GM18505 (cell line): ENCODE measurements around the gene KIF20B.

Source experiments
- ATAC-seq: cut with Tn5 transposase; IDR thresholded peaks from one replicate; pipeline ENCODE4 v1.9.1; 2021; ENCODE audit not compliant: unreplicated experiment
- POLR2A ChIP-seq: IDR thresholded peaks from 4 replicates; pipeline ENCODE4 v1.6.1; 2011; ENCODE audit warnings: borderline replicate concordance; ENCODE audit not compliant: insufficient read depth, insufficient read length; ENCODE audit errors: extremely low read depth

KIF20B gene, protein sequence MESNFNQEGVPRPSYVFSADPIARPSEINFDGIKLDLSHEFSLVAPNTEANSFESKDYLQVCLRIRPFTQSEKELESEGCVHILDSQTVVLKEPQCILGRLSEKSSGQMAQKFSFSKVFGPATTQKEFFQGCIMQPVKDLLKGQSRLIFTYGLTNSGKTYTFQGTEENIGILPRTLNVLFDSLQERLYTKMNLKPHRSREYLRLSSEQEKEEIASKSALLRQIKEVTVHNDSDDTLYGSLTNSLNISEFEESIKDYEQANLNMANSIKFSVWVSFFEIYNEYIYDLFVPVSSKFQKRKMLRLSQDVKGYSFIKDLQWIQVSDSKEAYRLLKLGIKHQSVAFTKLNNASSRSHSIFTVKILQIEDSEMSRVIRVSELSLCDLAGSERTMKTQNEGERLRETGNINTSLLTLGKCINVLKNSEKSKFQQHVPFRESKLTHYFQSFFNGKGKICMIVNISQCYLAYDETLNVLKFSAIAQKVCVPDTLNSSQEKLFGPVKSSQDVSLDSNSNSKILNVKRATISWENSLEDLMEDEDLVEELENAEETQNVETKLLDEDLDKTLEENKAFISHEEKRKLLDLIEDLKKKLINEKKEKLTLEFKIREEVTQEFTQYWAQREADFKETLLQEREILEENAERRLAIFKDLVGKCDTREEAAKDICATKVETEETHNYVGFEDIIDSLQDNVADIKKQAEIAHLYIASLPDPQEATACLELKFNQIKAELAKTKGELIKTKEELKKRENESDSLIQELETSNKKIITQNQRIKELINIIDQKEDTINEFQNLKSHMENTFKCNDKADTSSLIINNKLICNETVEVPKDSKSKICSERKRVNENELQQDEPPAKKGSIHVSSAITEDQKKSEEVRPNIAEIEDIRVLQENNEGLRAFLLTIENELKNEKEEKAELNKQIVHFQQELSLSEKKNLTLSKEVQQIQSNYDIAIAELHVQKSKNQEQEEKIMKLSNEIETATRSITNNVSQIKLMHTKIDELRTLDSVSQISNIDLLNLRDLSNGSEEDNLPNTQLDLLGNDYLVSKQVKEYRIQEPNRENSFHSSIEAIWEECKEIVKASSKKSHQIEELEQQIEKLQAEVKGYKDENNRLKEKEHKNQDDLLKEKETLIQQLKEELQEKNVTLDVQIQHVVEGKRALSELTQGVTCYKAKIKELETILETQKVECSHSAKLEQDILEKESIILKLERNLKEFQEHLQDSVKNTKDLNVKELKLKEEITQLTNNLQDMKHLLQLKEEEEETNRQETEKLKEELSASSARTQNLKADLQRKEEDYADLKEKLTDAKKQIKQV (N-terminal part only)

DNA sequence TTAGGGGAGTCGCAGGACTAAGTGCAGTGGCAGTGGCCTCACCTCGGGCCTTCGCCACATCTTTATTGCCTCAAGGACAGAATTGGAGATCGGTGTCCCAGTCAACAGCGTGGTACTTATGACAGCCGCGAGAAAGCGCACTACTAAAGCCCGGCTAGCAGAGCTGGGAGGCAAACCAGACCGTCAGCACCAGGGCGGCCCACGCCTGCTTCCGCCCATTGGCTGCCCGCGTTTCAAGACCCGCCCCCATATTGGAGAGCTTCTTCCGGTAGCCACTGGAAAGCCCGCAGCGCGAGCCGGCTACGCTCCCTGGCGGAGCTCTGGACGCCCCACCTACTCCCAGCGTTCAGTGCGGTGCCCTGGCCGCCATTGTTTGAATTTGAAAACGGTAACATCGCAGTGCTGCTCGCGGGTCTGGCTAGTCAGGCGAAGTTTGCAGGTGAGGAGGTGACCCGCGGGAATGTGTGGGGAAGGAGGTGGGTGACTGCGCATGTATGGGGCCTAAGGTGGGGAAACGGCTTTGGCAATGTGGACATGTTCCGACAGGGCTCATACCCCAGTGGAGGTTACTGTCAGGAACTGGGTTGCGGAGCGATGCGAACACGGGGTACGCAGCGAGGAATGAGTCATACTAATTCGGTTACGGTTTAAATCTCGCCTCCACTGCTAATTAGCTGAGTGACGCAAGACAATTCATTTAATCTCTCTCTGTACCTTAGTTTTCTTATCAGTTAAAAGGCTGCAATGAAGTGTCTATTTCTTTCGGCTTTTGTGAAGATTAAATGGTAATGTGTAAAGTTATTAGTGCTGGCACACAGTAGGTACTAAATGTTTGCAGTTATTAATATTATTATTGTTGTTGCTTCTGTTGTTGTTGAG is at the start of gene KIF20B:
TSS of gene KIF20B (plus strand) at position 349 of the 879 bp plus-strand sequence. CDS start 3,705 bp downstream, outside the sequence.
- peak; percentile 88 for TF ChIP-seq POLR2A

DNA sequence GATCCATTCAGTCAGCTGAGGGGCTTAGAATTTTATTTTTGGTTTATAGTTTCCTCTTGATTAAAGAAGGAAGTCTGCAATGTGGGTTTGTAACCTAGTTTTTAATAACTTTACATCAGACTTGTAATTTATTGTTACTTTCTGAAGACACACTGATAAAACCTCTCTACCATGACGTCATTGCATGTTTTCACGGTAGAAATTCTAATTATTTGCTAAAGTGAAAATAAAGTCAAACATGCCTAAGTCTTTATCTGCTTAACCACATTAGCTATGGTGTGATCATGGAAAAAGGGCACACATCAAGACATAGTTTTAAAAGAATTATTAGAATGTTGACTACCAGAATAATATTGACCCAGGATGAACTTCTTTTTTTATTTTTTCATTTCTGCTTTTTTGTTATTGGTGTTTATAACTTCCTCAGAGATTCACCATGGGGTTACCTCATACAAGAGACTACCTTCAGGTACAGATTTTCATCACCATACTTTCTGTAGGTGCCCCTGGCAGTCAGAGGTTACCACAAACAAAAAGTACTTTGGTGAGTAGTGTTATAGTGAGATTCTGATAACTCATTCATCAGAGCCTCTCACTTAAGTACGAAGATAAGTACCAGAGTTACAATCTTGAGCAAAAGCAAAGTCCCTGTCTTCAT is 49.3 kb upstream of the KIF20B start:
- no peak for TF ChIP-seq POLR2A
- peak; percentile 52 for ATAC-seq

More for the DNA sequence above, at the start of gene KIF20B:
- peak; percentile 98 for ATAC-seq

DNA sequence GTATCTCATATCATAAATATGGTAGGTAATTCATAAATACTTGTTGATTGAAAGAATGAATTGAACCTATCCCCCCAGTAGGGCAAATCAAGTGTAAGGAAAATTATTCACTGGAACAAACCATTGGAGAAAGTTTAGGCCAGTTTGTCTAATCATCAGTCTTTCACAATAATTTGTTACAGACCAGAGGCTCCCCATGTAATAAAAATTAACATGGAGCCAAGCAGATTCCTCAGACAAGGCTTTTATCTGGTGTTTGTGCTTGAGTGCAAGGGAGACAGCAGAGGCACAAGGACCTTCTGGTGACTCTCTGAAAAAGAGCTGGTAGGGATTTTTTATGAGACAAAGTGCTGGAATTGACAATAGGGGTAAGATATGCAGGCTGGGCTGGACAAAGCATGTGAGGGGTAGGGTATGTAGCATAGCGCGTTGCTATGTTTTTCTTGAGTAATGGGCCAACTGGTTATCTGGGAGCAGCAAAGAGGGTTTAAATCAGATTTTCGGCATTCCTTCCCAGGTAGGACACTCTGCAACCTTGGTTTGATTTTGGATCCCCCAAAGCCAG is 48.5 kb upstream of the KIF20B start:
- ATAC-seq = no peak
- no peak for TF ChIP-seq POLR2A

DNA sequence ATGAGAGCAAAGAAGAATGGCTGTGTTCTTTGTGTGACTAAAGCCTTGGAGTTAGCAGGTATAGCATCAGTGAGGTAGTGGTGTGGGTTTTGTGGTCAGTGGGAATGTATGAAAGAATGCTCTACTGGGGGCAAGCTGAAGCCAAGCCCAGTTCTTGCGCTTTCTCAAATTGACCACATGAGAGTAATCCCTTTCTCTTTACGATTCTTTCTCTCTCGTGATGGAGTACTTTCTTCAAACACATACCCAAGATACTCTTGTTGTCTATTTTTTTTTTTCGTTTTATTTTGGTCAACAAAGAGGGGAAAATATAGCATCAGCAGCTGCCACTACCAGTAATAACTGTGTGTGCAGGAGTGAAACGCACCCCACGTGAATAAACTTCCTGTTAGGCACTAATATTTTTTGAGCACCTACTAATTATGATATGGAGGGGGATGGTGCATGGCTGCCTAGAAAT is 48.0 kb upstream of the KIF20B start:
- ATAC-seq = peak; percentile 47
- TF ChIP-seq POLR2A = no peak

DNA sequence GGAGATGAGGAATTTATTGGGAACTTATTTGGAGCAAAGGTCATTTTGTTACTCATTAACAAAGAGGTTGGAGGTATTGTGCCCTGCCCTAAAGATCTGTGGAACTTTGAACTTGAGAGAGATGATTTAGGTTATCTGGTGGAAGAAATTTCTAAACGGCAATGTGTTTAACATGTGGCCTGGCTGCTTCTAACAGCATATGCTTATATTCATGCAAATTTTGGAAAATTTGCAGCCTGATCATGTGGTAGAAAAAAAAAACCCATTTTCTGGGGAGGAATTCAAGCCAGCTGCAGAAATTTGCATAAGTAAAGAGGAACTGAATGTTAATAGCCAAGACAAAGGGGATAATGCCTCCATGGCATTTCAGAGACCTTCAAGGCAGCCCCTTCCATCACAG is 45.7 kb upstream of the KIF20B start:
- ATAC-seq = no peak
- no peak for TF ChIP-seq POLR2A

DNA sequence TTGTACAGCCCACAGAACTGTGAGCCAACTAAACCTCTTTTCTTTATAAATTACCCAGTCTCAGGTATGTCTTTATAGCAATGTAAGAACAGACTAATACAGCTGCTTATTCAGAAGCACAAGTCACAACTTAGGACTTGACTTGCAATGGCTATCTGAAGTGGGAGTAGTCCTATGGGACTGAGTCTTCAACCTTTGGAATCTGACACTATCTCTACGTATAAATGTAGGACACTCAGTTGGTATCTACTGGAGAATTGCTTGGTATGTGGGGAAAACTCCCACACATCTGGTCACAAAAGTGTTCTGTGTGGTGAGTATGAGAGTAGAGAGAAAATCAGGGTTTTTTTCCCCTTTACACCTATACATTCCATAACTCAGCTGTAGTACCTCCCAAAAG is 44.1 kb upstream of the KIF20B start:
- ATAC-seq = no peak
- TF ChIP-seq POLR2A = no peak

DNA sequence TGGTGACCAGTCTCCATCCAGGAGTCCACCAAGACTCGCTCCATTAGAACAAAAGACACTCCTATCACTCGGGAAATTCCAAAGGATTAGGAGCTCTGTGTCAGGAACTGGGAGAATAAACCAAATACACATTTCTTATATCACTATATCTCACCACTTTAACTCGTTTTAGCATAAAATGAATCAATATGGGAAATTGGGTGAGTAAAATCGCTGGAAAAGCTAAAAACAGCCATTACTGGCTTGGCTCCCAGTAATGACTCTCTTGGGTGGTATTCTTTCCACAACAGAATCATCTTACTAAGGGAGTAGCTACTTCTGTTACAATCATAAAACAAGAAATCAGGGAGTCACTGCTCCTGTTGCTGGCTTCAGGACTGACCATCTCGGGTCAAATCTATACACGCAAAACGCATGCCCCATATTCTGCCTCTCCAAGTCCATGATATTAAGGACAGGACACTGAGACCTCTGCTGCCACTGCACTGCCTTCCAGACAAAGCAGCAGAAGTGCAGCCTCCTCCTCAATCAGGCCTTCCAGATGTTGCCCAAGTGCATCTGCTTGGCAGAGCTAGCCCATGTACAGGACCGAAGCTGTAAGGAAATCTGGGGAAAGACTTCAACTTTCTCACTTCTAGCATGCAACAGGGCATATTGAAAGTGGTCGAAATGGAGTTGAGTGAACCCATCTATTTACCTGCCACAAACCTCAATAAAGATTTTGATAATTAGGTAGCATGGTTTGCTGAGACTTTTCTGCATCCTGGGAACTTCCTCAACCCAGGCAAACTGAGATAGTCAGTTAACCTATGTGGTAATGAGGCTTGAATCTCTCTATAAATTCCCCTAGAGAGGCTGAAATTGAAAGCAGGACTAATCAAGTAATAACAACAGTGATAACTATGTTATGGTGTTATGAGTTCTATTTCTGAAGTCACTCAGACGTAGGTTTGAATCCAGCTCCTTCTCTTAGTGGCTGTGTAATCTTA is 42.0 kb upstream of the KIF20B start:
- no peak for ATAC-seq
- TF ChIP-seq POLR2A = no peak

DNA sequence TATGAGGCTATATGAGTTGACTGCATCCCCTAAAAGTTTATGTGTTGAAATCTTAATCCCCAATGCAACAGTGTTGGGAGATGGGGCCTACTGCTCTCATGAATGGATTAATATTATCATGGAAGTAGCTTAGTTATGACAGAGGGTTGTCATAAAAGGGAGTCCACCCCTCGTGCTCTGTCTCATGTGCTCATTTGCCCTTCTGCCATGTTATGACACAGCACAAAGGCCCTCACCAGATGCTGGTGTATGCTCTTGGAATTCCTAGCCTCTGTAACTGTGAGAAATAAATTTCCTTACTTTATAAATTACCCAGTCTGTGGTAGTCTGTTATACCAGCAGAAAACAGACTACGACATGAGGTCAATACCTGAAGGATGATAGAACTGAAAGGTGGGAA is 38.8 kb upstream of the KIF20B start:
- no peak for TF ChIP-seq POLR2A
- no peak for ATAC-seq

DNA sequence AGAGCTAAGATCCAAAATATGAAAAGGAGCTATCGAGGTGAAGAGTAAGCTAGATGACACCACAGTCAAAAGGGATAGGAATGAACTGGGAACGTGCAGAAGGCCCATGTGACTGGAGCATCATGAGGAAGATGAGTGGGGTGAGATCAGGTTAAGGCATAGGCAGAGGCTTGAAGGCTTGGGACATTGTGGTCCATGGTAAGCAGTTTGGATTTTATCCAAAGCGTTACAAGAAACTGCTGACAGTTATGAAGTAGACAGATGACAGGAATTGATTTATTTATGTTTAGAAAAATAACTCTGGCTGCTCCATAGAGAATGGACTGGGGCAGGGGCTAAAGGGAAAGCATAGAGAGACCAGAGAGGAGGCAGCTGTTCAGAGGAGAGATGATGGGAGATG is 38.2 kb upstream of the KIF20B start:
- no peak for TF ChIP-seq POLR2A
- ATAC-seq = no peak

DNA sequence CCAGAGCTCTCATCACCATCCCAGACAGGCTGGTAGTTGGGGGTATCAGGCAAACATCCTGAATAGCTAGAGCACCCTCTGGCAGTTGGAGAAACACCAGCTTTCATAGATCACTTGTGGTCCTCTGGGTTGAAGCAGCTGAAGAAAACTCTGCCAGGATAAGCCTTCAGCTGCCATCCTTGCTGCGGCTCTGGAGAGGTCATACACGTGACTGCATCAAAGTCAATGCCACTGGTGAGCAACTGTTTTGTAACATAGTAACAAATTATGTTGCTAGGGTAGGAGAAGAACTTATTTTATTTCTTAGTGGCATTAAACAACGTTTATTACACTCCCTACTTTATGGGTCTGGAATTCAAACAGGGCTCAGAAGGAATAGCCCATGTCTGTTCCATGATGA is 37.2 kb upstream of the KIF20B start:
- no peak for ATAC-seq
- TF ChIP-seq POLR2A = no peak
